HCT116 (cell line): ENCODE measurements around the gene SLC22A12. TPM values are rescaled to one million over a fixed set of nuclear protein-coding genes. Genes with fewer than 3 reads are reported as not detected.

ENCODE experiments used
- ATAC-seq: fragments of 200-7000 bp; cut with Tn5 transposase; 2 replicates; pipeline ENCODE4 v1.9.1; 2020; ENCODE audit warnings: mild to moderate bottlenecking, moderate library complexity
- BruUV-seq: library from RNA; stranded (reverse); fragments of 400-500 nt; replicated peaks from 2 replicates; lab custom pipeline; 2021; lab: Mats Ljungman, UMichigan
- CTCF ChIA-PET: fragments of 300-600 bp; sonication (Branson Sonifier 250); formaldehyde crosslinking; loops from one replicate; lab custom pipeline; 2021; ENCODE audit warnings: antibody characterized with exemption; lab: Charles Lee
- POLR2A ChIA-PET: fragments of 300-600, 350-600 bp; sonication (Branson Sonifier 250); formaldehyde crosslinking; loops from one replicate; lab custom pipeline; 2021; ENCODE audit warnings: antibody characterized with exemption; lab: Charles Lee
- RAD21 ChIA-PET, 2 experiments: fragments of 300-600 bp; sonication (Branson Sonifier 250); formaldehyde crosslinking; loops; one replicate each; lab custom pipeline; 2023; ENCODE audit warnings: low total read pairs in 2 of 2; ENCODE audit not compliant: uncharacterized antibody in 2 of 2, unreplicated experiment in 2 of 2, low non-redundant PET in 1 of 2; lab: Charles Lee
- DNase-seq: peaks from one replicate; pipeline ENCODE4 v3.0.0-alpha.2; 2010; ENCODE audit warnings: low read depth, low spot score
- H2AFZ ChIP-seq: fragments of 200-600 bp; shearing (Covaris generic), sonication (generic); 2 replicates; pipeline ENCODE4 v1.6.1; 2017; ENCODE audit warnings: low read depth, mixed run types, mixed read lengths, antibody characterized with exemption, low read length; ENCODE audit not compliant: poor library complexity, severe bottlenecking
- H3K27ac ChIP-seq: 2 replicates; pipeline ENCODE4 v1.5.1; 2012; ENCODE audit warnings: low read depth, low read length
- H3K27me3 ChIP-seq: fragments of 200-600 bp; sonication (generic); 2 replicates; pipeline ENCODE4 v1.6.1; 2016; ENCODE audit warnings: mixed run types, low read length, mixed read lengths; ENCODE audit not compliant: insufficient read depth
- H3K36me3 ChIP-seq, 2 experiments: fragments of 200-500 bp in 1 of 2; fragments of 200-600 bp in 1 of 2; sonication (Bioruptor generic) in 1 of 2; sonication (generic) in 1 of 2; 2 replicates each; pipeline versions ENCODE4 v1.5.1 to v1.6.1; 2014 to 2016; ENCODE audit warnings: low read length in 2 of 2, inconsistent platforms in 1 of 2, mixed read lengths in 1 of 2, mixed run types in 1 of 2; ENCODE audit not compliant: insufficient read depth in 2 of 2, control insufficient read depth in 1 of 2
- H3K4me1 ChIP-seq, 2 experiments: fragments of 200-600 bp in 1 of 2; sonication (generic) in 1 of 2; 2 replicates each; pipeline versions ENCODE4 v1.5.1 to v1.6.1; 2012 to 2017; ENCODE audit warnings: low read length in 2 of 2, inconsistent platforms in 1 of 2, mild to moderate bottlenecking in 1 of 2, mixed read lengths in 1 of 2, mixed run types in 1 of 2, moderate library complexity in 1 of 2; ENCODE audit not compliant: insufficient read depth in 2 of 2, control insufficient read depth in 1 of 2
- H3K4me2 ChIP-seq: fragments of 200-600 bp; sonication (generic); 2 replicates; pipeline ENCODE4 v1.6.1; 2017; ENCODE audit warnings: mixed run types, low read length, mixed read lengths
- H3K4me3 ChIP-seq, 2 experiments: fragments of 200-600 bp in 1 of 2; sonication (generic) in 1 of 2; replicated peaks in 1 of 2; 2 replicates each; pipeline ENCODE4 v1.5.1; 2011 to 2016; ENCODE audit warnings: low read length in 2 of 2, control low read depth in 1 of 2, low read depth in 1 of 2, mild to moderate bottlenecking in 1 of 2, mixed read lengths in 1 of 2, mixed run types in 1 of 2
- H3K79me2 ChIP-seq: fragments of 200-600 bp; sonication (generic); 2 replicates; pipeline ENCODE4 v1.6.1; 2017; ENCODE audit warnings: mild to moderate bottlenecking, mixed run types, low read length, moderate library complexity, mixed read lengths; ENCODE audit not compliant: insufficient read depth
- H3K9ac ChIP-seq: fragments of 200-600 bp; sonication (generic); 2 replicates; pipeline ENCODE4 v1.6.1; 2016; ENCODE audit warnings: low read length, mixed read lengths
- H3K9me2 ChIP-seq: fragments of 200-600 bp; sonication (generic), shearing (Covaris generic); 2 replicates; pipeline ENCODE4 v1.6.1; 2017; ENCODE audit warnings: mixed run types, mild to moderate bottlenecking, moderate library complexity; ENCODE audit not compliant: insufficient read depth
- H3K9me3 ChIP-seq, 2 experiments: fragments of 200-500 bp in 1 of 2; fragments of 200-600 bp in 1 of 2; sonication (Bioruptor generic) in 1 of 2; sonication (generic) in 1 of 2; 2 replicates each; pipeline ENCODE4 v1.6.1; 2014 to 2017; ENCODE audit warnings: low read length in 2 of 2, mixed read lengths in 2 of 2, inconsistent platforms in 1 of 2, low read depth in 1 of 2, mild to moderate bottlenecking in 1 of 2, mixed run types in 1 of 2, moderate library complexity in 1 of 2; ENCODE audit not compliant: control insufficient read depth in 1 of 2, insufficient read depth in 1 of 2
- H4K20me1 ChIP-seq: fragments of 200-600 bp; sonication (generic), shearing (Covaris generic); 2 replicates; pipeline ENCODE4 v1.6.1; 2017; ENCODE audit warnings: mixed run types, mild to moderate bottlenecking, moderate library complexity; ENCODE audit not compliant: insufficient read depth
- EZH2 ChIP-seq: fragments of 200-600 bp; sonication (generic); IDR thresholded peaks from 2 replicates; pipeline ENCODE4 v1.6.1; 2017; ENCODE audit warnings: antibody characterized with exemption, mixed run types
- MAX ChIP-seq: IDR thresholded peaks from 2 replicates; pipeline ENCODE4 v1.6.1; 2012
- REST ChIP-seq: IDR thresholded peaks from 2 replicates; pipeline ENCODE4 v1.6.1; 2012; ENCODE audit warnings: low read depth
- SRF ChIP-seq: IDR thresholded peaks from 2 replicates; pipeline ENCODE4 v1.6.1; 2012; ENCODE audit warnings: low read depth
- YY1 ChIP-seq: IDR thresholded peaks from 2 replicates; pipeline ENCODE4 v1.6.1; 2011; ENCODE audit warnings: low read length, low read depth, moderate library complexity, mild to moderate bottlenecking; ENCODE audit not compliant: insufficient replicate concordance; ENCODE audit errors: extremely low read depth
- ZFX ChIP-seq: fragments of 450-650 bp; IDR thresholded peaks from 2 replicates; pipeline ENCODE4 v1.6.1; 2017
- intact Hi-C: fragments of 100-400 bp; cut with micrococcal nuclease; formaldehyde crosslinking; loops from 2 replicates; pipeline ENCODE4 v1.10.0; 2022
- total RNA-seq: library from RNA; stranded (reverse); gene quantifications from one replicate; pipeline ENCODE4 v1.2.1, GENCODE V29; 2021; ENCODE audit not compliant: unreplicated experiment

SLC22A12 gene
- total RNA-seq, 1 experiment from 2014 or later: not detected

- Histone ChIP-seq H3K9me2 (no peaks in the 10 kb centered on the region), H3K79me2 (no peaks in the 10 kb centered on the region), H3K9me3 (no peaks in the 10 kb centered on the region), H3K27me3 (no peaks in the 10 kb centered on the region), H3K36me3 (no peaks in the 10 kb centered on the region), H2AFZ (no peak overlapping the region), H3K9ac (no peak overlapping the region), H3K4me1 (peaks cover 12 to 25% of the 10 kb centered on the region in 2 experiments), H3K27ac (no peak overlapping the region), H3K4me2 (no peak overlapping the region), H4K20me1 (no peaks in the 10 kb centered on the region), H3K4me3 (no peak overlapping the region)
- DNase-seq (no peak), ATAC-seq (no peak)
- ChIA-PET RAD21 (no interaction called here), POLR2A (no interaction called here), CTCF (no interaction called here)
- intact Hi-C loops: no loop called here
- no peak for TF ChIP-seq SRF
- BruUV-seq: no TSS peak
Observed at GRCh38 chr11:64542172-64543125, 48.6 kb upstream of the SLC22A12 start.

GRCh38 chr11:64543818-64544217 lies 47.2 kb upstream of the SLC22A12 start:
- Histone ChIP-seq H3K27me3 (no peaks in the 10 kb centered on the region), H3K79me2 (no peaks in the 10 kb centered on the region), H3K4me2 (no peak overlapping the region), H3K36me3 (no peaks in the 10 kb centered on the region), H3K9me3 (no peaks in the 10 kb centered on the region), H3K9me2 (no peaks in the 10 kb centered on the region)
- ChIA-PET POLR2A (no interaction called here), CTCF (interaction anchor here (0.9 kb wide), 1 partner anchor 8 kb away, joined by 3 read pairs; no protein-coding TSS in a partner anchor)
- no TSS peak for BruUV-seq
- no peak for DNase-seq
- intact Hi-C loops: no loop called here
- TF ChIP-seq YY1 (no peak), MAX (no peak), ZFX (no peak), EZH2 (no peak), REST (no peak)
- TF ChIP-seq, all 23 proteins: peak for 0
- peaks cover 12 to 25% of the 10 kb centered on the region in 2 experiments for H3K4me1 ChIP-seq
- RAD21 ChIA-PET: no interaction called here
- no peak overlapping the region for H3K27ac ChIP-seq
- no peak overlapping the region for H3K9ac ChIP-seq
- ATAC-seq: no peak
- H4K20me1 ChIP-seq: no peaks in the 10 kb centered on the region
- H3K4me3 ChIP-seq: no peak overlapping the region
- H2AFZ ChIP-seq: no peak overlapping the region
